K562 (cell line): Measurements from ENCODE around the gene SLC35E3. TPM values are rescaled to one million over a fixed set of nuclear protein-coding genes. Genes with fewer than 3 reads are reported as not detected.

Source experiments
- DEAF1 ChIP-seq: fragments of 450-650 bp; formaldehyde crosslinking; IDR thresholded peaks from 2 replicates; pipeline ENCODE4 v1.4.0; 2020; ENCODE audit warnings: mild to moderate bottlenecking, moderate library complexity
- SRSF9 ChIP-seq: fragments of 200-400 bp; formaldehyde crosslinking; IDR thresholded peaks from 2 replicates; pipeline ENCODE4 v1.6.1; 2017; ENCODE audit warnings: low read depth, low read length, borderline replicate concordance
- ZEB2 ChIP-seq: fragments of 450-650 bp; IDR thresholded peaks from 2 replicates; pipeline ENCODE4 v1.6.1; 2016
- polyA plus RNA-seq, 8 experiments: library from polyadenylated mRNA; depleted of rRNA in 4 of 8; stranded (reverse) in 5 of 8; unstranded in 3 of 8; fragments of >200 nt; fragmentation: Nextera tagmentation in 2 of 8; fragmentation: Illumina TruSeq in 1 of 8; extraction: Ambion mirVana in 2 of 8; extraction: Trizol in 1 of 8; gene quantifications; 2 replicates each; pipeline versions ENCODE4 v1.2.1 to v1.2.3, GENCODE V29; 2011 to 2014; ENCODE audit warnings: inconsistent platforms in 1 of 8, missing spikeins in 1 of 8
- total RNA-seq, 7 experiments: library from RNA; depleted of rRNA in 6 of 7; stranded (reverse); fragments of >200 nt in 6 of 7; fragmentation: Illumina TruSeq in 2 of 7; extraction: Trizol in 2 of 7; gene quantifications; 2 replicates each; pipeline versions ENCODE4 v1.2.1 to v1.2.3, GENCODE V29; 2011 to 2021; ENCODE audit warnings: low replicate concordance in 1 of 7
- TF ChIP-seq, protein P1 (sequence below), 2 experiments: fragments of 450-650 bp in 1 of 2; sonication (generic) in 1 of 2; formaldehyde crosslinking in 1 of 2; IDR thresholded peaks; 2 replicates each; pipeline versions ENCODE4 v1.7.1 to v1.9.0; 2016 to 2022; ENCODE audit warnings: inconsistent platforms in 1 of 2, mild to moderate bottlenecking in 1 of 2, missing genetic modification reagents in 1 of 2

The SLC35E3 gene
- total and polyA plus RNA-seq, 9 of the 15 experiments (the other 6 are each of a cell fraction or from before 2014, with no cell fraction given): 1.2 to 5.9 (median 3.8) TPM

- TF ChIP-seq, protein P1, sequence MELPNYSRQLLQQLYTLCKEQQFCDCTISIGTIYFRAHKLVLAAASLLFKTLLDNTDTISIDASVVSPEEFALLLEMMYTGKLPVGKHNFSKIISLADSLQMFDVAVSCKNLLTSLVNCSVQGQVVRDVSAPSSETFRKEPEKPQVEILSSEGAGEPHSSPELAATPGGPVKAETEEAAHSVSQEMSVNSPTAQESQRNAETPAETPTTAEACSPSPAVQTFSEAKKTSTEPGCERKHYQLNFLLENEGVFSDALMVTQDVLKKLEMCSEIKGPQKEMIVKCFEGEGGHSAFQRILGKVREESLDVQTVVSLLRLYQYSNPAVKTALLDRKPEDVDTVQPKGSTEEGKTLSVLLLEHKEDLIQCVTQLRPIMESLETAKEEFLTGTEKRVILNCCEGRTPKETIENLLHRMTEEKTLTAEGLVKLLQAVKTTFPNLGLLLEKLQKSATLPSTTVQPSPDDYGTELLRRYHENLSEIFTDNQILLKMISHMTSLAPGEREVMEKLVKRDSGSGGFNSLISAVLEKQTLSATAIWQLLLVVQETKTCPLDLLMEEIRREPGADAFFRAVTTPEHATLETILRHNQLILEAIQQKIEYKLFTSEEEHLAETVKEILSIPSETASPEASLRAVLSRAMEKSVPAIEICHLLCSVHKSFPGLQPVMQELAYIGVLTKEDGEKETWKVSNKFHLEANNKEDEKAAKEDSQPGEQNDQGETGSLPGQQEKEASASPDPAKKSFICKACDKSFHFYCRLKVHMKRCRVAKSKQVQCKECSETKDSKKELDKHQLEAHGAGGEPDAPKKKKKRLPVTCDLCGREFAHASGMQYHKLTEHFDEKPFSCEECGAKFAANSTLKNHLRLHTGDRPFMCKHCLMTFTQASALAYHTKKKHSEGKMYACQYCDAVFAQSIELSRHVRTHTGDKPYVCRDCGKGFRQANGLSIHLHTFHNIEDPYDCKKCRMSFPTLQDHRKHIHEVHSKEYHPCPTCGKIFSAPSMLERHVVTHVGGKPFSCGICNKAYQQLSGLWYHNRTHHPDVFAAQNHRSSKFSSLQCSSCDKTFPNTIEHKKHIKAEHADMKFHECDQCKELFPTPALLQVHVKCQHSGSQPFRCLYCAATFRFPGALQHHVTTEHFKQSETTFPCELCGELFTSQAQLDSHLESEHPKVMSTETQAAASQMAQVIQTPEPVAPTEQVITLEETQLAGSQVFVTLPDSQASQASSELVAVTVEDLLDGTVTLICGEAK (IDR thresholded peaks at IDR 0.05): no peak
- TF ChIP-seq, protein P1 (CRISPR knock-in tag; IDR thresholded peaks at IDR 0.05): no peak
- TF ChIP-seq SRSF9: no peak
- TF ChIP-seq DEAF1 (CRISPR knock-in tag): no peak
- TF ChIP-seq ZEB2: no peak
These were observed 44.3 kb downstream of the SLC35E3 start (continued) for GRCh38 chr12:68790081-68790951.
